Caco-2 (cell line): ENCODE measurements around the gene FAM118B. TPM values are rescaled to one million over a fixed set of nuclear protein-coding genes. Genes with fewer than 3 reads are reported as not detected.

Source experiments
- BruUV-seq: library from RNA; stranded (reverse); fragments of 400-500 nt; replicated peaks from 2 replicates; lab custom pipeline; 2021; lab: Mats Ljungman, UMichigan
- CTCF ChIA-PET: fragments of 300-600 bp; sonication (Branson Sonifier 250); formaldehyde crosslinking; loops from one replicate; lab custom pipeline; 2022; ENCODE audit warnings: antibody characterized with exemption; lab: Charles Lee
- POLR2A ChIA-PET: fragments of 300-600 bp; sonication (Branson Sonifier 250); formaldehyde crosslinking; loops from one replicate; lab custom pipeline; 2022; ENCODE audit warnings: antibody characterized with exemption; lab: Charles Lee
- DNase-seq, 2 experiments: peaks; one replicate each; pipeline versions ENCODE4 v3.0.0 to v3.0.0-alpha.2; 2020 to 2022
- H3K27me3 ChIP-seq: replicated peaks from 2 replicates; pipeline ENCODE4 v1.6.0; 2011; ENCODE audit warnings: low read length; ENCODE audit not compliant: control insufficient read depth, insufficient read depth
- H3K36me3 ChIP-seq: 2 replicates; pipeline ENCODE4 v1.5.1; 2011; ENCODE audit warnings: low read length; ENCODE audit not compliant: control insufficient read depth, insufficient read depth
- H3K4me1 ChIP-seq: fragments of 250-450 bp; sonication (Bioruptor Pico); 2 replicates; pipeline ENCODE4 v1.5.1; 2020; ENCODE audit warnings: mild to moderate bottlenecking
- H3K4me3 ChIP-seq: 2 replicates; pipeline ENCODE4 v1.5.1; 2011; ENCODE audit warnings: low read depth, mild to moderate bottlenecking, control low read depth, low read length
- H3K9me3 ChIP-seq: fragments of 250-450 bp; sonication (Bioruptor Pico); 2 replicates; pipeline ENCODE4 v1.5.1; 2020; ENCODE audit warnings: mild to moderate bottlenecking, moderate library complexity
- H3K27ac Mint-ChIP-seq: one replicate; pipeline ENCODE4 v1.8.0; 2022; ENCODE audit warnings: mixed read lengths; ENCODE audit not compliant: unreplicated experiment
- H3K27me3 Mint-ChIP-seq: one replicate; pipeline ENCODE4 v1.8.0; 2022; ENCODE audit warnings: mixed read lengths; ENCODE audit not compliant: insufficient read depth, unreplicated experiment
- H3K36me3 Mint-ChIP-seq: one replicate; pipeline ENCODE4 v1.8.0; 2022; ENCODE audit warnings: mild to moderate bottlenecking, mixed read lengths; ENCODE audit not compliant: insufficient read depth, unreplicated experiment
- H3K4me1 Mint-ChIP-seq: one replicate; pipeline ENCODE4 v1.8.0; 2022; ENCODE audit warnings: low read depth, mixed read lengths; ENCODE audit not compliant: unreplicated experiment
- H3K4me3 Mint-ChIP-seq: one replicate; pipeline ENCODE4 v1.8.0; 2022; ENCODE audit warnings: mild to moderate bottlenecking, moderate library complexity, mixed read lengths; ENCODE audit not compliant: unreplicated experiment
- H3K9me3 Mint-ChIP-seq: one replicate; pipeline ENCODE4 v1.8.0; 2022; ENCODE audit warnings: mixed read lengths; ENCODE audit not compliant: unreplicated experiment
- intact Hi-C: fragments of 100-400 bp; cut with micrococcal nuclease; formaldehyde crosslinking; loops from one replicate; pipeline ENCODE4 v1.10.0; 2022; ENCODE audit not compliant: unreplicated experiment
- total RNA-seq: library from RNA; stranded (reverse); gene quantifications from 2 replicates; pipeline ENCODE4 v1.2.3, GENCODE V29; 2022
- TF ChIP-seq, protein P1 (sequence below), 2 experiments: fragments of 200-600 bp in 1 of 2; IDR thresholded peaks; 1 replicate in 1 of 2; 2 replicates in 1 of 2; pipeline versions ENCODE4 v1.5.1 to v1.8.0; 2011 to 2022; ENCODE audit warnings: antibody characterized with exemption in 1 of 2, control low read depth in 1 of 2, inconsistent platforms in 1 of 2, low read depth in 1 of 2, low read length in 1 of 2, mild to moderate bottlenecking in 1 of 2, moderate library complexity in 1 of 2; ENCODE audit not compliant: insufficient read depth in 1 of 2, severe bottlenecking in 1 of 2, unreplicated experiment in 1 of 2

Gene FAM118B
- total RNA-seq, 1 experiment from 2014 or later: 36.5 TPM

DNA sequence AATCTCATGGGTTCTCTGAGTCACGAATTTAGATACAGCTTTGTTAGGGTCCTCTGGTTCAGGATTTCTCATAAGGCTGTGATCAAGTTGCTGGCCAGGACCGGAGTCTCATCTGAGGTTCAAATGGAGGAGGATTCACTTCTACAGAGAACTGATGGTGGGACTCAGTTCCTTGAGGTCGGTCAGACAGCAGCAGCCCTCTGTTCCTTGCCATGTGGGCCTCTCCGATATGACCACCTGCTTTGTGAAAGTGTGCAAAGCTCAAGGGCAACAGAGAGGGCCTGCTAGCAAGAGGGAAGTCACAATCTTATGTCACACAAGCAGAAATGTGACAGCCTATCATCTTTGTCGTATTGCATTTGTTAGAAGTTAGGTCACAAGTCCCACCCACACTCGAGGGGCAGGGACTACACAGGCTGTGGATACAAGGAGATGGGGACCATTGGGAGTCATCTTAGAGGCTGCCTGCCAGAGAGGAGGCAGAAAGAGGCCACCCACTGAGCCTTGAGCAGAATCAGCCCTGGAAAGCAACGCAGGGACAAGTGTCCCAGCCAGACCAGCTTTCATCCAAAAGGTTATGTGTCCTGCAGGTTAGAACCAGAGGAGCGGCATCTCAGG, 34.6 kb upstream of the FAM118B start:
- no peak for DNase-seq
- Mint-ChIP-seq H3K4me3 (no peak overlapping the region), H3K4me1 (no peaks in the 10 kb centered on the region), H3K9me3 (no peaks in the 10 kb centered on the region), H3K36me3 (no peaks in the 10 kb centered on the region), H3K27ac (no peak overlapping the region), H3K27me3 (no peaks in the 10 kb centered on the region)
- no TSS peak for BruUV-seq
- no peak overlapping the region for H3K4me3 ChIP-seq
- TF ChIP-seq, protein P1, sequence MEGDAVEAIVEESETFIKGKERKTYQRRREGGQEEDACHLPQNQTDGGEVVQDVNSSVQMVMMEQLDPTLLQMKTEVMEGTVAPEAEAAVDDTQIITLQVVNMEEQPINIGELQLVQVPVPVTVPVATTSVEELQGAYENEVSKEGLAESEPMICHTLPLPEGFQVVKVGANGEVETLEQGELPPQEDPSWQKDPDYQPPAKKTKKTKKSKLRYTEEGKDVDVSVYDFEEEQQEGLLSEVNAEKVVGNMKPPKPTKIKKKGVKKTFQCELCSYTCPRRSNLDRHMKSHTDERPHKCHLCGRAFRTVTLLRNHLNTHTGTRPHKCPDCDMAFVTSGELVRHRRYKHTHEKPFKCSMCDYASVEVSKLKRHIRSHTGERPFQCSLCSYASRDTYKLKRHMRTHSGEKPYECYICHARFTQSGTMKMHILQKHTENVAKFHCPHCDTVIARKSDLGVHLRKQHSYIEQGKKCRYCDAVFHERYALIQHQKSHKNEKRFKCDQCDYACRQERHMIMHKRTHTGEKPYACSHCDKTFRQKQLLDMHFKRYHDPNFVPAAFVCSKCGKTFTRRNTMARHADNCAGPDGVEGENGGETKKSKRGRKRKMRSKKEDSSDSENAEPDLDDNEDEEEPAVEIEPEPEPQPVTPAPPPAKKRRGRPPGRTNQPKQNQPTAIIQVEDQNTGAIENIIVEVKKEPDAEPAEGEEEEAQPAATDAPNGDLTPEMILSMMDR (IDR thresholded peaks at IDR 0.05; ENCODE audit: insufficient read depth in 1 of 2, low read depth in 1 of 2, low read length in 1 of 2, severe bottlenecking in 1 of 2, unreplicated experiment in 1 of 2): no peak
- no peaks in the 10 kb centered on the region for H3K4me1 ChIP-seq
- H3K36me3 ChIP-seq: no peaks in the 10 kb centered on the region
- H3K9me3 ChIP-seq: no peaks in the 10 kb centered on the region
- intact Hi-C loops: no loop called here
- POLR2A ChIA-PET: no interaction called here
- CTCF ChIA-PET: no interaction called here
- no peaks in the 10 kb centered on the region for H3K27me3 ChIP-seq

GRCh38 chr11:126181939-126182730, 29.4 kb upstream of the FAM118B start:
- DNase-seq: no peak
- Histone ChIP-seq H3K4me3 (no peak overlapping the region), H3K9me3 (no peaks in the 10 kb centered on the region), H3K27me3 (no peaks in the 10 kb centered on the region), H3K36me3 (no peaks in the 10 kb centered on the region), H3K4me1 (0 out of 2 replicates have a peak, but pooled peaks cover 4% of the 10 kb centered on the region)
- intact Hi-C loops: no loop called here
- ChIA-PET POLR2A (interaction anchor here (0.6 kb wide), 1 partner anchor 752 kb away, joined by 3 read pairs; no protein-coding TSS in a partner anchor), CTCF (no interaction called here)
- no TSS peak for BruUV-seq
- no peak overlapping the region for H3K4me3 Mint-ChIP-seq
- no peak overlapping the region for H3K27ac Mint-ChIP-seq
- no peaks in the 10 kb centered on the region for H3K9me3 Mint-ChIP-seq
- TF ChIP-seq, protein P1 (IDR thresholded peaks at IDR 0.05; ENCODE audit: insufficient read depth in 1 of 2, low read depth in 1 of 2, low read length in 1 of 2, severe bottlenecking in 1 of 2, unreplicated experiment in 1 of 2): no peak
- no peaks in the 10 kb centered on the region for H3K36me3 Mint-ChIP-seq
- no peaks in the 10 kb centered on the region for H3K4me1 Mint-ChIP-seq
- H3K27me3 Mint-ChIP-seq: no peaks in the 10 kb centered on the region

DNA sequence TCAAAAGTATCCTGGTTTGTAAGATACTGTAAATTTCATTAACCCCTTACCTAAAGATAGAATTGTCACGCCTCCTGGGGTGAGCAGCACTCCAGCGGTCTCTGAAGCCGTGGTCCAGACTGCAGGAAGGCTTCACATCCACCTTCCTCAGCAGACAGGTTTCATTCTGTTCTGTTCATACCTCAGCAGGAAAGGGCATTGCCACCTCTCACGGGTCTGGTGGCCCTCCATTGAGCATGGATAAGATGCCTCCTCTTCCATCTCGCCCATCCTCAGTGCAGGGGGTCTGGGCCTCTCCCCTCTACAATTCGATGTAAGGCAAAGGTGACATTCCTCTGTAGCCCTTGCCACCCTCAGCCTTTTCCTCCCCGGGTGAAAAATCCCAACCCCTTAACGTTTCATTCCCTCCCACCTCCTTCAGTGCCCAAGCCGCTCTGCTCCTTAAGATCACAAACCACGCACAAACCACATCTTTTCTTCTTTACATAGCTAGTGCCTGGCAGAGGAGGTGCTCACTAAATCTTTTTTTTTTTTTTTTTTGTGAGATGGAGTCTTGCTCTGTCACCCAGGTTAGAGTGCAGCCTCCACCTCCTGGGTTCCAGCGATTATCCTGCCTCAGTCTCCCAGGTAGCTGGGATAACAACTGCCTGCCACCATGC, 28.7 kb upstream of the FAM118B start:
- Mint-ChIP-seq H3K9me3 (no peaks in the 10 kb centered on the region), H3K36me3 (no peaks in the 10 kb centered on the region), H3K4me3 (no peak overlapping the region), H3K27me3 (no peaks in the 10 kb centered on the region), H3K4me1 (no peaks in the 10 kb centered on the region), H3K27ac (no peak overlapping the region)
- Histone ChIP-seq H3K36me3 (no peaks in the 10 kb centered on the region; the same call in 1 of the 2 replicates), H3K9me3 (no peaks in the 10 kb centered on the region), H3K4me1 (0 out of 2 replicates have a peak, but pooled peaks cover 4% of the 10 kb centered on the region), H3K27me3 (no peaks in the 10 kb centered on the region), H3K4me3 (no peak overlapping the region)
- CTCF ChIA-PET: interaction anchor here (0.6 kb wide), 1 partner anchor 249 kb away, joined by 3 read pairs; no protein-coding TSS in a partner anchor
- POLR2A ChIA-PET: no interaction called here
- intact Hi-C loops: no loop called here
- TF ChIP-seq, protein P1 (IDR thresholded peaks at IDR 0.05; ENCODE audit: insufficient read depth in 1 of 2, low read depth in 1 of 2, low read length in 1 of 2, severe bottlenecking in 1 of 2, unreplicated experiment in 1 of 2): no peak
- no TSS peak for BruUV-seq
- DNase-seq: no peak
